ENCODE measurements around the gene CERS4. TPM values are rescaled to one million over a fixed set of nuclear protein-coding genes. Genes with fewer than 3 reads are reported as not detected.

CERS4 gene
- total and polyA plus RNA-seq, 2 experiments from 2014 or later = 82.6 to 86.0 TPM

GRCh38 chr19:8250596-8250995 is 41.4 kb downstream of the CERS4 start:
- no peak overlapping the region for H3K4me2 ChIP-seq
- H3K27me3 ChIP-seq = no peaks in the 10 kb centered on the region
- H3K27ac ChIP-seq = no peak overlapping the region
- H3K79me2 ChIP-seq = peaks cover 11% of the 10 kb centered on the region
- H3K4me1 ChIP-seq (ENCODE audit: insufficient read depth) = no peaks in the 10 kb centered on the region
- no peaks in the 10 kb centered on the region for H4K20me1 ChIP-seq (ENCODE audit: insufficient read depth, poor library complexity, severe bottlenecking)
- H3K36me3 ChIP-seq (replicated peaks; ENCODE audit: insufficient read depth, low read depth) = no peaks in the 10 kb centered on the region
- no peaks in the 10 kb centered on the region for H3K9me2 ChIP-seq (replicated peaks; ENCODE audit: insufficient read depth)
- DNase-seq (ENCODE audit: low spot score) = no peak
- no peaks in the 10 kb centered on the region for H3K9me3 ChIP-seq (ENCODE audit: low read depth)
- H3K4me3 ChIP-seq = no peak overlapping the region
- WGBS (ENCODE audit: low lambda C conversion rate, missing lambda C conversion rate) = 93% methylated on average over 7 of the region's 7 CpGs
- TF ChIP-seq EZH2phosphoT487 (IDR thresholded peaks at IDR 0.05; ENCODE audit: low read depth, severe bottlenecking, unreplicated experiment) (no peak), EZH2 (IDR thresholded peaks at IDR 0.05; ENCODE audit: borderline replicate concordance) (no peak), CTCF (IDR thresholded peaks at IDR 0.05; ENCODE audit: poor library complexity) (no peak)
- H2AFZ ChIP-seq = no peak overlapping the region

- no peak overlapping the region for H3K4me3 ChIP-seq
- WGBS (ENCODE audit: low lambda C conversion rate, missing lambda C conversion rate) = 91% methylated on average over 14 of the region's 14 CpGs
- no peaks in the 10 kb centered on the region for H3K4me1 ChIP-seq (ENCODE audit: insufficient read depth)
- H4K20me1 ChIP-seq (ENCODE audit: insufficient read depth, poor library complexity, severe bottlenecking) = no peaks in the 10 kb centered on the region
- no peak overlapping the region for H3K4me2 ChIP-seq
- H3K27ac ChIP-seq = no peak overlapping the region
- H2AFZ ChIP-seq = no peak overlapping the region
- no peaks in the 10 kb centered on the region for H3K36me3 ChIP-seq (replicated peaks; ENCODE audit: insufficient read depth, low read depth)
- H3K9me3 ChIP-seq (ENCODE audit: low read depth) = no peaks in the 10 kb centered on the region
- H3K79me2 ChIP-seq = peaks cover 11% of the 10 kb centered on the region
- no peak for TF ChIP-seq CTCF (IDR thresholded peaks at IDR 0.05; ENCODE audit: poor library complexity)
- no peak for TF ChIP-seq EZH2 (IDR thresholded peaks at IDR 0.05; ENCODE audit: borderline replicate concordance)
- no peak for TF ChIP-seq EZH2phosphoT487 (IDR thresholded peaks at IDR 0.05; ENCODE audit: low read depth, severe bottlenecking, unreplicated experiment)
- DNase-seq (ENCODE audit: low spot score) = peak; percentile 28
- no peaks in the 10 kb centered on the region for H3K27me3 ChIP-seq
- H3K9me2 ChIP-seq (replicated peaks; ENCODE audit: insufficient read depth) = no peaks in the 10 kb centered on the region
Observed at GRCh38 chr19:8251025-8251472, 41.9 kb downstream of the CERS4 start.

GRCh38 chr19:8252922-8253589 is 43.9 kb downstream of the CERS4 start:
- peak; percentile 87 for DNase-seq (ENCODE audit: low spot score)
- Histone ChIP-seq H3K79me2 (no peaks in the 10 kb centered on the region), H4K20me1 (ENCODE audit: insufficient read depth, poor library complexity, severe bottlenecking) (no peaks in the 10 kb centered on the region), H3K9me2 (replicated peaks; ENCODE audit: insufficient read depth) (no peaks in the 10 kb centered on the region), H3K27ac (no peak overlapping the region), H2AFZ (no peak overlapping the region), H3K27me3 (no peaks in the 10 kb centered on the region), H3K9me3 (ENCODE audit: low read depth) (no peaks in the 10 kb centered on the region), H3K4me1 (ENCODE audit: insufficient read depth) (no peaks in the 10 kb centered on the region), H3K36me3 (replicated peaks; ENCODE audit: insufficient read depth, low read depth) (no peaks in the 10 kb centered on the region), H3K4me2 (no peak overlapping the region), H3K4me3 (no peak overlapping the region)
- peak; percentile 88 for TF ChIP-seq CTCF (IDR thresholded peaks at IDR 0.05; ENCODE audit: poor library complexity)
- TF ChIP-seq EZH2 (IDR thresholded peaks at IDR 0.05; ENCODE audit: borderline replicate concordance) = no peak
- WGBS (ENCODE audit: low lambda C conversion rate, missing lambda C conversion rate) = 29% methylated on average over 12 of the region's 13 CpGs
